GM10266 (cell line): ENCODE results near the gene GOLGA8Q.
"Not testable (repeated sequence)": the region's sequence is repeated elsewhere in the genome, so short reads cannot be mapped to it uniquely, and the experiment has no call there.

Source experiments
- DNase-seq: peaks from one replicate; pipeline ENCODE4 v3.0.0; 2012; ENCODE audit errors: extremely low spot score

GOLGA8Q gene, protein sequence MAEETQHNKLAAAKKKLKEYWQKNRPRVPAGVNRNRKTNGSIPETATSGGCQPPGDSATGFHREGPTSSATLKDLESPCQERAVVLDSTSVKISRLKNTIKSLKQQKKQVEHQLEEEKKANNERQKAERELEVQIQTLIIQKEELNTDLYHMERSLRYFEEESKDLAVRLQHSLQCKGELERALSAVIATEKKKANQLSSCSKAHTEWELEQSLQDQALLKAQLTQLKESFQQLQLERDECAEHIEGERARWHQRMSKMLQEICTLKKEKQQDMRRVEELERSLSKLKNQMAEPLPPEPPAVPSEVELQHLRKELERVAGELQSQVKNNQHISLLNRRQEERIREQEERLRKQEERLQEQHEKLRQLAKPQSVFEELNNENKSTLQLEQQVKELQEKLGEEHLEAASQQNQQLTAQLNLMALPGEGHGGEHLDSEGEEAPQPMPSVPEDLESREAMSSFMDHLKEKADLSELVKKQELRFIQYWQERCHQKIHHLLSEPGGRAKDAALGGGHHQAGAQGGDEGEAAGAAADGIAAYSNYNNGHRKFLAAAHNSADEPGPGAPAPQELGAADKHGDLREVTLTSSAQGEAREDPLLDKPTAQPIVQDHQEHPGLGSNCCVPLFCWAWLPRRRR

DNA sequence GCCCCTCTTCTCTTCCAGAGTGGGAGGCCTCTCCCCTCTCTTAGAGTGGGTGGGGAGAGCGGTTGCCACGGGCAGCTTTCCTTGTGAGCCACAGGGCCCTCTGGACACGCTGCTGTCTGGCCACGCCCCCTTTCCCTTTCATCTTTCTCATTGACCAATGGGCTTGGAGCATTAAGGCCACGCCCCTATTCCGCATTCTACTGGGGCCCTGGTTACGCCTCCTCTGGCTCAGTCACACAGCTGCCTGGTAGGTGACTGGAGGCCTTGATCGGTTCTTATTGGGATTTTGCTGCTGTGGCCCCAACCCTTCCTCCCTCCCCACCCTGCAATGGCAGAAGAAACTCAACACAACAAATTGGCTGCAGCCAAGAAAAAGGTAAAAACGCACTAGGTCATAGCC, at the start of gene GOLGA8Q:
Gene GOLGA8Q, plus strand, starts transcription at position 301 of the 400 bp plus-strand sequence. Its CDS starts 28 bp downstream, at position 329.
- not testable (repeated sequence) for DNase-seq

DNA sequence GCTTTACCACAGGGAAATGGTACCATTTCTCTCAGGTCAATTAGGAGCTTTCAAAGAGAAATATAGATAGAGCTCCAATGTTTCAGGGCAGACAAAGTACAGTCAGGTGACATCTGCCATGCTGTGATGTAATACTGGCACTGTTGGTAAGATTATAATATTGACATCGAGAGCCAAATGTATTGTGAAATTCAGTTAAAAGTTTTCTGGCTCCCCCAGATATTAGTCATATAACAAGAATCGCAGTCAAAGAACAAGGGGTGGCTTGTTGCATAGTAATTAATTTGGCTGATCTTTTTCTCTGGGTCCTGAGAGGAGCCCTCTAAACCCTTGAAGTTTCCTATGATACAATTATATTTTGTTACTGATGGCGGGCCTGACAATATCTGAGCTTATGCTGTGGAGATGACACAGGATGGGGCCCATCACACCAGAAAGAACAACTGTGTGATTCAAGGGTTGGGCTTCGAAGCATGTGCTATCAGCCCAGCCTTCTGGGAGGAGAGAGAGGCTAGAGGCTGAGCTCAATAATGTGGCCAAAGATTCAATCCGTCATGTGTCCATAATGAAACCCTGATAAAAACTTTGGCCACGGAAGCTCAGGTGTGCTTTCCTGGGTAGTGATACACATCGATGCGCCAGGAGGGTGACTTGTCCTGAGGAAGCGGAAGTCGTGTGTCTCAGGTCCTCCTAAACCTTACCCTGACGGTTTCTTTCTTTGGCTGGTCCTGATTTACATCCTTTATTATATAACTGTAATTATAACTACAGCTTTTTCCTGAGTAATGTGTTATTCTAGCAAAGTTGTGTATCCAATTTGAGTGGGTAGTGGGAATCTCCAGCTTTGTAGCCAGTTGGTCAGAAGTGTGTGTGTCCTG, 48.7 kb upstream of the GOLGA8Q start:
- DNase-seq, result not testable (repeated sequence)

DNA sequence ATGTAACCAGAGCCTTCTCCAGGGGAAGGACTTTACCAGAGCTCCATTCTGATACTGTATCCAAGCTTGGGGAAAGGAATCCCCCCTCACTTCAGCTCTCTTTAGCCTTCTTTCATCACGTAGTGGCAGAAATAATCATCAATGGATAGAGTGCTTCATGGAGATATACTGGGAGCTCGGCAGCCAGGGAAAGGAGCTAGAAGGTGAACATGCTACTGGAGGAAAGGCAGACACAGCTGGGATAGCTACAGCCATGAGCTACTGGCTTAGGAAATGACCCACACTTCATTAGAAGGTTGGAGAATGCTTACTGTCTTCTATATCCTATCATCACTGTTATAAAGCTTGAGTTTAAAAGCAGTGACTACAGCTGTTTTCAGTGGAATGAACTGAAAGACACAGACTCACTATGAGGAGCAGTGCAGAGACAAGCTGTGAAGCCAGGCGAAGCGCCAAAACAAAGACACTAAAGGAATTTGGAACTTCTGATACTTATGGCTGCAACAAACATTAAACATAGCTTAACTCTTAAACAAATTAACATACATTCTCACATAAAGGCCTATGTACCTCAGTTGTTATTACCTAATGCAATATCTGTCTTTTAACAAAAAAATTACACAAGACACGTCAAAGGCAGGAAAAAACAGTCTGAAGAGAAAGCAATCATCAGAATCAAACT, 47.5 kb upstream of the GOLGA8Q start:
- DNase-seq, result not testable (repeated sequence)

DNA sequence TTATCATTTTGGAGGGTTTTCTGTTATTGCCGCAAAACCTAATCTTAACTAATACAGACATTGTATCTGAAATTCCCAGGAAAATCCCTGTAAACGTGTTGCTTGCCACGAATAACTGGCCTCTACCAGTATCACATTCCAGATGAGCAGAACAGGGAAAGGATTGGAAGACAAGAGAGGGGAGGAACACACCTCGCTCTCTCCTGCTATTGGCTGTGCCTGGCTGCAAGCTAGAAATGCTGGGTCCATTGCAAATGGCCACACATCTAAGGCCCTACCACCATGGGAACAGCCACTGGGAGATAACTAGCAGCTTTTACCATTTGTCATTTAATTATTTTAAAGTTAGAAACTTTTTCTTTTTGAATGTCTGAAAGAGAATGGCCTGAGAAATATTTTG, 37.3 kb upstream of the GOLGA8Q start:
- not testable (repeated sequence) for DNase-seq

DNA sequence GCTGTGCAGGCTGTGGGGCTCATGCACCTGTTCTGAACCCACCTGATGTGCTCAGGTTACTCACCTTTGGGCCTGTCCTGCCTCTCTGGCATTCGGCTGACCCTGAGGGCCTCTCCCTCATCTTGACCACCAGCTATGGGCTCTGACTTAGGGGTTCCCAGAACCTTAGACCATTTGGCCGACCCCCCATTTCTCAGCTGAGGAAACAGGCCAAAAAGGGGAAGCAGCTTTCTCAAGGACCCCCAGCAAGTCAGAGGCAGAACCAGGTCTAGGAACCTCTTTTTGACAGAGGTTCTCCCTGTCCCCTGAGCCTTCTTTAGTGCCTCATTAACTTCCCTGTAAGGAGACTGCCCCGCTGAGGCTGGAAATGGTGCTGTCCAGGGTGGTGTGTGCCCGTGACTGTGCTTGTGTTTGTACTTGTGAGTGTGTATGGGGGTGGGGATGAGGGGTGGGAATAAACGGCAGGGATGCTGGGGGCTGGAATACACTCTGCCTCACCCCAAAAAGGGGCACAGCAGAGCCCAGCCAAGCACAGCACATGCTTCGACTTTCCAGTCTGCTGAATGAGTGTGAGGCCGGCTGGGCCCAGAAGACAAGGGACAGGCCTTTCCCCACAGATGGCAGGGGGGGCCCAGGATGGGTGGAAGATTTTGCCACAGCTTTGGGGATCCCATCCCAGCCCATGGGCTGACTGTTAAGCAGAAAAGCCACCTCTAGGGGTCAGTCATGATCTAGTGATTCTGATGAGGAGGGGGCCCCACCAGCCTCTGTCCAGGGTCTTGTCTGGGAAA, 28.2 kb upstream of the GOLGA8Q start:
- not testable (repeated sequence) for DNase-seq

DNA sequence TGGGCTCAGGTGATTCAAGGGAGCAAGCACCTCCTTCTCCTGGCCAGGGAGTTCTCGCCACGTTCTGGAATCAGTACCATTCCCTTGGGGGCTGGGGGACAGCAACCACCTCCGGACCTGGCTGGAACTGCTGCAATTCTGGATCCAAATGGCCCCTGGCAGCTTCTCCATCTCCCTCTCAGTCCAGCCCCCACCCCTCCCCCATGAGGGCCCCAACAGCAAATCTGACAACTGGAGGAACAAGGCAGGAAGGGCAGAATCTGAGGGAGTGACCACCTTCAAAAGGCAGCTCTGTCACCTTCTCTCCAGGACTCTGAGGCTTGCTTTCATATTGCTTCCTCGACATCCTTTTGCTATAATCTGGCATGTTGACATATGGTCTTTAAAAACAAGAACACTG, 25.9 kb upstream of the GOLGA8Q start:
- not testable (repeated sequence) for DNase-seq

DNA sequence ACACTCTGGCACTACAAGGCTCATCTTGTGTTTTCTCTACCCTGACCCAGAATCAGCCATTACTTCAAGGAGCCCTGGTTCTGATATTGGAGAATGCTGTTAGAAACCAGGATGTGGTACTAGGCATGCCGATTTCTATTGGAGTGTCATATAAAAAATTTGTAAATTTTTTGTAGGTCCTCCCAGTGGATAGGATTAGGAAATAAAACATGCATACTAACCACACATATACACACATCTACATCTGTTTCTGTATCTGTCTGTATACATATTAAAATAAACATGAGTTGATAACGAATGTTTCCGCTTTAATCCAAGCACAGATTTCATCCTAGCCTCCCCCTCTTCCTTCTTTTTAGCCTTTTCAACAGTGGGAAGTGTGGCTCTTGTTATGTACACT, 22.8 kb upstream of the GOLGA8Q start:
- DNase-seq, result not testable (repeated sequence)

DNA sequence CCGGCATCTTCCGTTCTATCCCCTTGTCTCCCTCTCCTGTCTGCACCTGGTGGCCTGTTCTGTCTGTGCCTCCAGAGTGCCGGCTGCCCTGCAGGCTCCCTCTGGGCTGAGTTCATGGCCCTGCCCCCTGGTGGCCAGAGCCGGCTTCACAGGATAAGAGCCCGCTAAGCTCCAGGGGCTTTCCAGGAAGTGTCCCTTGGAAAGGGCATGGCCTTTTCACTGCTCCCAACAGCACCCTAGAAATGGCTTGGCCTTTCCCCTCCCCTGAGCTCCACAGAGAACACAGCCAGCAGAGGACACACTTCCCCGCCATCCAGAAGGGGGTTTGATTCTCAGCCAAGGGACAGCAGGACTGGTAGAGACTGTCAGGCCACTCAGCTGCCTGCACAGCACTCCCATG, 15.1 kb downstream of the GOLGA8Q start:
- not testable (repeated sequence) for DNase-seq

DNA sequence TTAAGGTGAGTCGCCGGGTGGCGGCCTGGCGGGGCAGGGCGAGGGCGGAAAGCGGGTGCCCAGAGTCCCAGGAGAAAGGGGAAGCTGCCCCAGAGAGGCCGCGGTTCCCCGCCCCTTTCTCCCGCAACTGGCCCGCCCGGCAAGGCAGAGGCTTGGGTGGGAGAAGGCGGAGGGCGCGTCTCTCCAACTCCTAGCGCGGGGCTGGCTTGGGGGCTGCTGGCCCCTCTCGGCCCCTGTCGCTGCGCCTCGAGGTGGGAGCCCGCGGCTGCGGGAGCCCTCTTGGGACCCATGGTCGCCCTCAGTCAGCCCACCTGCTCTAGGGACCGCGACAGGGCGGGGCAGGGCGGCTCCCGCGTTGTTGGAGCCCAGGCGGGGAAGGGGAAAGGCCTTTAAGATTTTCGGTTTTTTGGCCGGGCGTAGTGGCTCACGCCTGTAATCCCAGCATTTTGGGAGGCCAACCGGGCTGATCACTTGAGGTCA, 21.2 kb downstream of the GOLGA8Q start:
- not testable (repeated sequence) for DNase-seq

DNA sequence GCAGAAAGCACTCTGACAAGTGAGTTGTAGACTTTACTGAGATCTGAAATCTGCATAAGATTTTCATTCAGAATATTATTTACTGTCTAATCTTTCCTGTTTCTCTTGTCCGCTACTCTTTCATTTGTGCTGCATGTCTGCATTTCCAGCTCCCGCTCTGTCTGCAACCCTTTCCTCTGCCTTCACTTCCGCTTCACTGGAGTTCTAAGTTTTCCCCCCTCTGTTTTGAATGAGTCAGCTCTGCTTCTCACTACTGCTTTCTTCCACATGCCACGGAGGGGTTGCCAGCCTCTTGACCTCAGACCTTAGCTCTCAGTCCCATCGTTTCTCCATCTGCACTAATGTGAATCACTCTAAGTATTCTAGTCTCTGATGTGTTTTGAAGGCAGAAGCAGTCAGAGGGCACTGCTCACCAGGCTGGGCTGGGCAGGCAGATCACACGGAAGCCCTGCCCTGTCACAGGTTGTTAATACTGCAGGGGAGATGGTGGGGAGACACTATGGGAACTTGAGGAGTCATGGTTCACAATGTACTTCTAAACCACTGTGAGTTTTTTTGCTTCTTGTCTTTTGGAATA, 27.6 kb downstream of the GOLGA8Q start:
- DNase-seq, result not testable (repeated sequence)

DNA sequence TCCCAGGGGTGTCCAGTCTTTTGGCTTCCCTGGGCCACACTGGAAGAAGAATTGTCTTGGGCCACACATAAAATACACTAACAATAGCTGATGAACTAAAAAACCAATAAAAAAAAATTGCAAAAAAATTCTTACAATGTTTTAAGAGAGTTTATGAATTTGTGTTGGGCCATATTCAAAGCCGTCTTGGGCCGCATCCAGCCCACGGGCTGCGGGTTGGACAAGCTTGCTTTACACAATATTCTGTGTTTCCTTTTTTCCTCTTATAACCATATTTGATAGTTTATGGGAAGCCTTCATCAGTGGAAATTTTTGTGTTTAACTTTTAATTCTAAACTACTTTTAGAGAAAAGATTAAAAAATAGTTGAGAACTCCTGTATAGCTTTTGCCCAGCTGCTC, 28.9 kb downstream of the GOLGA8Q start:
- not testable (repeated sequence) for DNase-seq

DNA sequence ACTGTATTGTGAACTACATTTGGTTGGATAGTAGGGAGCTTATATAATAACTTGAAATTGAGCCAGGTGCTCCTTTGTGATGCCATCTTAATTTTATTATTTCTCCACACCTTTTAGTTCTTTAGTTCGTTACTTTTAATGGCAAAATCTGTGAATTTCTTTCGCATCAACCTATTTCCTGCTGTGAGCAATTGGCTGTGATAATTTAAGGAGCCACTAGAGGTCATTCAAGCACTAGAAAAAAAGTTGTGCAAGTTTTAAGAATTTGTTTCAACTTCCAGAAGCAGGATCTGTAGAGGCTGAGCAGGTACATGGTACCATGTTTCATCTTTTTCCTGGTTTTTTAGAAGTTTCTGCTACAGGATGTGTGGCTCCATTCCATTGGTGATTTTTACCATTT, 47.1 kb downstream of the GOLGA8Q start:
- DNase-seq, result not testable (repeated sequence)

DNA sequence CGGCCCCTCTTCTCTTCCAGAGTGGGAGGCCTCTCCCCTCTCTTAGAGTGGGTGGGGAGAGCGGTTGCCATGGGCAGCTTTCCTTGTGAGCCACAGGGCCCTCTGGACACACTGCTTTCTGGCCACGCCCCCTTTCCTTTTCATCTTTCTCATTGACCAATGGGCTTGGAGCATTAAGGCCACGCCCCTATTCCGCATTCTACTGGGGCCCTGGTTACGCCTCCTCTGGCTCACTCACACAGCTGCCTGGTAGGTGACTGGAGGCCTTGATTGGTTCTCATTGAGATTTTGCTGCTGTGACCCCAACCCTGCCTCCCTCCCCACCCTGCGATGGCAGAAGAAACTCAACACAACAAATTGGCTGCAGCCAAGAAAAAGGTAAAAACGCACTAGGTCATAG, 51.9 kb downstream of the GOLGA8Q start, which contains the start of gene GOLGA8H:
Gene GOLGA8H, plus strand, starts transcription at position 233 of the 400 bp plus-strand sequence. Its CDS starts 98 bp downstream, at position 331.
- not testable (repeated sequence) for DNase-seq
